ENCODE results near the gene C1QTNF6.

The C1QTNF6 gene

DNA sequence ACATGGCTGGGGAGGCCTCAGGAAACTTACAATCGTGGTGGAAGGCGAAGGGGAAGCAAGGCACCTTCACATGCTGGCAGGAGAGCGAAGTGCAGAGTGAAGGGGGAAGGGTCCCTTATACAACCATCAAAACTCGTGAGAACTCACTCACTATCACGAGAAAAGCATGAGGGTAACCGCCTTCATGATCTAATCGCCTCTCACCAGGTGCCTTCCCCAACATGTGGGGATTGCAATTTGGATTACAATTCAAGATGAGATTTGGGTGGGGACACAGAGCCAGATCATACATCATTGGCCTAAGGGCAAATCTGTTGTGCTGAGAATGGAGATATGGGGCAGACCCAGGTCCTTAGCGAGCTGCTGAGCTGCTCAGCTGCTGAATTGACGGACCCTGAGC lies 13.1 kb downstream of the C1QTNF6 start:
- TF ChIP-seq TAF1 (IDR thresholded peaks at IDR 0.05; ENCODE audit: borderline replicate concordance, insufficient read depth, low read length) (no peak), POLR2AphosphoS5 (IDR thresholded peaks at IDR 0.05; ENCODE audit: low read depth, low read length) (no peak), SIN3A (IDR thresholded peaks at IDR 0.05; ENCODE audit: borderline replicate concordance, insufficient read depth, low read length) (no peak), FOXP2 (optimal IDR thresholded peaks at IDR 0.05; ENCODE audit: borderline replicate concordance, extremely low read depth, extremely low read length, insufficient read depth) (no peak)
- TF ChIP-seq, protein P1, sequence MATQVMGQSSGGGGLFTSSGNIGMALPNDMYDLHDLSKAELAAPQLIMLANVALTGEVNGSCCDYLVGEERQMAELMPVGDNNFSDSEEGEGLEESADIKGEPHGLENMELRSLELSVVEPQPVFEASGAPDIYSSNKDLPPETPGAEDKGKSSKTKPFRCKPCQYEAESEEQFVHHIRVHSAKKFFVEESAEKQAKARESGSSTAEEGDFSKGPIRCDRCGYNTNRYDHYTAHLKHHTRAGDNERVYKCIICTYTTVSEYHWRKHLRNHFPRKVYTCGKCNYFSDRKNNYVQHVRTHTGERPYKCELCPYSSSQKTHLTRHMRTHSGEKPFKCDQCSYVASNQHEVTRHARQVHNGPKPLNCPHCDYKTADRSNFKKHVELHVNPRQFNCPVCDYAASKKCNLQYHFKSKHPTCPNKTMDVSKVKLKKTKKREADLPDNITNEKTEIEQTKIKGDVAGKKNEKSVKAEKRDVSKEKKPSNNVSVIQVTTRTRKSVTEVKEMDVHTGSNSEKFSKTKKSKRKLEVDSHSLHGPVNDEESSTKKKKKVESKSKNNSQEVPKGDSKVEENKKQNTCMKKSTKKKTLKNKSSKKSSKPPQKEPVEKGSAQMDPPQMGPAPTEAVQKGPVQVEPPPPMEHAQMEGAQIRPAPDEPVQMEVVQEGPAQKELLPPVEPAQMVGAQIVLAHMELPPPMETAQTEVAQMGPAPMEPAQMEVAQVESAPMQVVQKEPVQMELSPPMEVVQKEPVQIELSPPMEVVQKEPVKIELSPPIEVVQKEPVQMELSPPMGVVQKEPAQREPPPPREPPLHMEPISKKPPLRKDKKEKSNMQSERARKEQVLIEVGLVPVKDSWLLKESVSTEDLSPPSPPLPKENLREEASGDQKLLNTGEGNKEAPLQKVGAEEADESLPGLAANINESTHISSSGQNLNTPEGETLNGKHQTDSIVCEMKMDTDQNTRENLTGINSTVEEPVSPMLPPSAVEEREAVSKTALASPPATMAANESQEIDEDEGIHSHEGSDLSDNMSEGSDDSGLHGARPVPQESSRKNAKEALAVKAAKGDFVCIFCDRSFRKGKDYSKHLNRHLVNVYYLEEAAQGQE (IDR thresholded peaks at IDR 0.05; ENCODE audit: insufficient read depth in 1 of 2, low read depth in 2 of 2, low read length in 2 of 2) = no peak

DNA sequence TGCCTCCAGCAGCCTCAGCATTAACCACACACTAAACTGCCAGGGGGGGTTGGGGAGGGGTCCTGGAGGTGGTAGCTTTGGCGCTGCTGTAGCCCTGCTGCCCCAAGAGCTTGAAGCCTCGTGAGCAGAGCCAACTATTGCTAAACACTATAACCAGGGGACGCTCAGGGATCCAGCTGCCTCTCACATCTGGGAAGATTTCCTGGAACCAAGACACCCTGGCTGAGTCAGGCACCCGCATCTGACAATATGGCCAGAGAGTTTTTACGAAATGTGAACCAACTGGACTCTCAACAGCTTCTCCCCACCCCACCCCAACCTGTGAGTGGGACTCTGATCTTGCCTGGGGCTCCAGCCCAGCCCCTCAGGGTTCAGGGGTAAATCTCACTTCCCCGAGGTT lies 14.3 kb downstream of the C1QTNF6 start:
- TF ChIP-seq SIN3A (IDR thresholded peaks at IDR 0.05; ENCODE audit: borderline replicate concordance, insufficient read depth, low read length) (no peak), TAF1 (IDR thresholded peaks at IDR 0.05; ENCODE audit: borderline replicate concordance, insufficient read depth, low read length) (no peak), POLR2AphosphoS5 (IDR thresholded peaks at IDR 0.05; ENCODE audit: low read depth, low read length) (no peak), FOXP2 (optimal IDR thresholded peaks at IDR 0.05; ENCODE audit: borderline replicate concordance, extremely low read depth, extremely low read length, insufficient read depth) (no peak)
- TF ChIP-seq, protein P1 (IDR thresholded peaks at IDR 0.05; ENCODE audit: insufficient read depth in 1 of 2, low read depth in 2 of 2, low read length in 2 of 2) = no peak

DNA sequence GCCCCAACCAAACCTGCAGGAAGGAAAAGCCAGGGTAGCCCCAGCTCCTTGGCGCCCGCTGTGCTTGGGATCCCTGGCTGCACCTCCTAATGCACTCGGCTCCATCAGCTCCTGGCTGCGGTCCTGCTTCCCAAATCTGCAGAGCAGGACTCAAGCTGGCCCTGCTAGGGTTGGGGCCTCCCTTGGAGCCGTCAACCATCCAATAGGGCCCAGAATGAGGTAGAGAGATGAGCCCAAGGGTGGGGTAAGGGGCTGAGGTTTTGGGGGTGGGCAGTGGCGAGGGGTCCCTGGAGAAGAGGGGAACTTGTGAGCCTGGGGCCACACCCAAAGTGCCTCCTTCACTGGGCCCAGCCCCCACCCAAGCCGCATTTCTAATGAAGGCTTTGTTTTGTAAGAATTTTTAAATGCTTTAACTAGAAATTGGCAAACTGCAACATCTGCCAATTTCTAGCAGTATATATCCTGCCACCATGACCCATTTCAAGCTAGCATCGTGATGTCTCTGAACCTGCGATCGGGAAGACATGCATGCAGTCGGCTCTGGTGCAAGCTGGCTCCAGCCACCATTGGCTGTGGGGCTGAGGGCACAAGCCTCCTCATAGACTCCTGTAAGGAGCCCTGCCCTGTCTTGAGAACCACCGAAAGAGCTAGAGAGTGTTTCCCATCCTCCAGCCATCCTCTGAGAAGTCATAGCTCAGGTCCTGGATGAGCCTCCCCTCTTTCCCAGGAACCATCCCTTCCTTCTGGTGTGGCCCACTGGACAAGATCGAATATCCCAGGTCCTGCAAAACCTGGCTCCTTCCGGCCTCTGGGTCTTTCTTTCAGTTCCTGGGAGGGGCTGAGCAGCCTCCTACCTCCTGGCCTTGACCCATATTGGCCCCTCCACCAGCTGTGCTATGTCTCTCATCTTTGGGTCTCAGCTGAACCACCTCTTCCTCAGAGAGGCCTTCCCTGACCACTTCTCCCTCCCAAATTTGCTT lies 15.5 kb downstream of the C1QTNF6 start:
- no peak for TF ChIP-seq TAF1 (IDR thresholded peaks at IDR 0.05; ENCODE audit: borderline replicate concordance, insufficient read depth, low read length)
- no peak for TF ChIP-seq FOXP2 (optimal IDR thresholded peaks at IDR 0.05; ENCODE audit: borderline replicate concordance, extremely low read depth, extremely low read length, insufficient read depth)
- TF ChIP-seq, protein P1 (IDR thresholded peaks at IDR 0.05; ENCODE audit: insufficient read depth in 1 of 2, low read depth in 2 of 2, low read length in 2 of 2) = no peak
- TF ChIP-seq SIN3A (IDR thresholded peaks at IDR 0.05; ENCODE audit: borderline replicate concordance, insufficient read depth, low read length) = no peak
- TF ChIP-seq POLR2AphosphoS5 (IDR thresholded peaks at IDR 0.05; ENCODE audit: low read depth, low read length) = no peak

DNA sequence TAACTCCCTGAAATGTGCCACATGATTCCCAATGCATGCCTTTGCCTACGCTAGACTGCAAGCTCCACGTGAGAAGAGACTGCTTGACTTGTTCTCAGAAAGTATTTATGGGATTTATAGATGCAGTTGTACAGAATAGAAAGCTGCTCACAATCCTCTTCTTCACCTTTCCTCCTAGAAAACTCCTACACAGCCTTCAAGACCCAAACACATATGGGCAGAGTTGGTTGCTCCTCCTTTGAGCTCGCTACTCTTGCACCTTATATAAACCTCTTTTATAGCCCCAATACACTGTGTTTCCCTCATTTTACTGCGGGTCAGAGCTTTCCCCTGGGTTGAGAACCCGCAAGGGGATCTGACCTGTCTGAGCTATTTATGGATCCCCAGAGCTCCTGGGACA lies 16.4 kb downstream of the C1QTNF6 start:
- no peak for TF ChIP-seq TAF1 (IDR thresholded peaks at IDR 0.05; ENCODE audit: borderline replicate concordance, insufficient read depth, low read length)
- TF ChIP-seq, protein P1 (IDR thresholded peaks at IDR 0.05; ENCODE audit: insufficient read depth in 1 of 2, low read depth in 2 of 2, low read length in 2 of 2) = no peak
- TF ChIP-seq POLR2AphosphoS5 (IDR thresholded peaks at IDR 0.05; ENCODE audit: low read depth, low read length) = no peak
- no peak for TF ChIP-seq SIN3A (IDR thresholded peaks at IDR 0.05; ENCODE audit: borderline replicate concordance, insufficient read depth, low read length)
- TF ChIP-seq FOXP2 (optimal IDR thresholded peaks at IDR 0.05; ENCODE audit: borderline replicate concordance, extremely low read depth, extremely low read length, insufficient read depth) = no peak

Data from PFSK-1 (cell line).